BLaER1 treated with 17β-estradiol and CSF1 and Interleukin-3, amounts not matched to agents 10 nM and 100 nM (cell line): ENCODE data around the gene MTFP1.
"Not testable (repeated sequence)": the region's sequence is repeated elsewhere in the genome, so short reads cannot be mapped to it uniquely, and the experiment has no call there.

ENCODE experiments used
- H3K27ac ChIP-seq, 11 experiments: shearing (Covaris generic); formaldehyde crosslinking; 2 replicates each; pipeline ENCODE4 v1.8.1; 2022
- H3K27me3 ChIP-seq, 11 experiments: shearing (Covaris generic); formaldehyde crosslinking; 2 replicates each; pipeline ENCODE4 v1.8.1; 2022
- H3K36me3 ChIP-seq, 11 experiments: shearing (Covaris generic); formaldehyde crosslinking; 2 replicates each; pipeline ENCODE4 v1.8.1; 2022
- H3K4me1 ChIP-seq, 10 experiments: shearing (Covaris generic); formaldehyde crosslinking; 2 replicates each; pipeline ENCODE4 v1.8.1; 2022
- H3K4me2 ChIP-seq, 11 experiments: shearing (Covaris generic); formaldehyde crosslinking; 2 replicates each; pipeline ENCODE4 v1.8.1; 2022
- H3K4me3 ChIP-seq, 10 experiments: shearing (Covaris generic); formaldehyde crosslinking; 2 replicates each; pipeline ENCODE4 v1.8.1; 2022
- H3K9ac ChIP-seq, 11 experiments: shearing (Covaris generic); formaldehyde crosslinking; 2 replicates each; pipeline ENCODE4 v1.8.1; 2022
- H3K9me3 ChIP-seq, 11 experiments: shearing (Covaris generic); formaldehyde crosslinking; replicated peaks in 1 of 11; 2 replicates each; pipeline ENCODE4 v1.8.1; 2022
- H4K20me1 ChIP-seq, 11 experiments: shearing (Covaris generic); formaldehyde crosslinking; 2 replicates each; pipeline ENCODE4 v1.8.1; 2022
- Cebpa-rat ChIP-seq, 11 experiments: shearing (Covaris generic); IDR thresholded peaks; 2 replicates each; pipeline ENCODE4 v1.8.1; 2022

The MTFP1 gene

GRCh38 chr22:30398685-30399680 lies 26.6 kb upstream of the MTFP1 start:
- H3K9ac ChIP-seq = peak overlapping the region in 2 of 11 experiments; percentile 70 to 79; a peak in 2 of 22 replicates
- peaks cover 28 to 45% (median 35%) of the 10 kb centered on the region in 10 experiments for H3K4me1 ChIP-seq
- H4K20me1 ChIP-seq = peaks cover 0 to 23% (median 0%) of the 10 kb centered on the region in 11 experiments; a peak in 7 of 22 replicates
- H3K36me3 ChIP-seq = peaks cover 0 to 8% (median 0%) of the 10 kb centered on the region in 11 experiments; a peak in 2 of 22 replicates
- H3K4me3 ChIP-seq = no peak overlapping the region
- H3K27ac ChIP-seq = no peak overlapping the region
- no peak for TF ChIP-seq Cebpa-rat (IDR thresholded peaks at IDR 0.05)
- no peaks in the 10 kb centered on the region for H3K9me3 ChIP-seq
- H3K27me3 ChIP-seq = peaks cover 0 to 17% (median 4%) of the 10 kb centered on the region in 11 experiments; a peak in 11 of 22 replicates
- peak overlapping the region; percentile 86 to 99 (median 94) for H3K4me2 ChIP-seq

DNA sequence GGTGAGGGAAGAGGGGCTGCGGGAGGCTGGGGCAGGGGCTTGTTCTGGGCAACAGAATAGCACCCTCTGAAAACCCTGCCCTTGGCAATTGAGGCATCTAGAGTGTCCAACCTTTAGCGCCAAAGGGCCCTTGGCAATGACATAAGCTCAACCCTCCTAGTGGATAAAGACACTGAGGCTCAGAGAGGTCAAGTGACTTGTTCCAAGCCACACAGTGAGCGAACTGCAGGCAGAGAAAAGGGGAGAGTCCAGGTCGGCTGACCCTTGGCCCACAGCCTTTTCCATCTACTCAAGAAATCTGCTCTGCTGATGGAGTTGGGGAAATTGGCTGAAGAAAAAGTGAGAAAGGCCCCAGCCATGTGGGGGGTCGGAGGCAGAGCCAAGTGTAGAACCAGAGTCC lies 25.9 kb upstream of the MTFP1 start:
- TF ChIP-seq Cebpa-rat (IDR thresholded peaks at IDR 0.05) = no peak
- Histone ChIP-seq H3K27ac (no peak overlapping the region), H3K9ac (no peak overlapping the region), H3K4me2 (no peak overlapping the region), H3K9me3 (no peaks in the 10 kb centered on the region), H4K20me1 (peaks cover 0 to 23% (median 0%) of the 10 kb centered on the region in 11 experiments; a peak in 7 of 22 replicates), H3K27me3 (peaks cover 0 to 17% (median 4%) of the 10 kb centered on the region in 11 experiments; a peak in 11 of 22 replicates), H3K36me3 (peaks cover 0 to 8% (median 0%) of the 10 kb centered on the region in 11 experiments; a peak in 2 of 22 replicates), H3K4me3 (no peak overlapping the region), H3K4me1 (peaks cover 28 to 45% (median 35%) of the 10 kb centered on the region in 10 experiments)

DNA sequence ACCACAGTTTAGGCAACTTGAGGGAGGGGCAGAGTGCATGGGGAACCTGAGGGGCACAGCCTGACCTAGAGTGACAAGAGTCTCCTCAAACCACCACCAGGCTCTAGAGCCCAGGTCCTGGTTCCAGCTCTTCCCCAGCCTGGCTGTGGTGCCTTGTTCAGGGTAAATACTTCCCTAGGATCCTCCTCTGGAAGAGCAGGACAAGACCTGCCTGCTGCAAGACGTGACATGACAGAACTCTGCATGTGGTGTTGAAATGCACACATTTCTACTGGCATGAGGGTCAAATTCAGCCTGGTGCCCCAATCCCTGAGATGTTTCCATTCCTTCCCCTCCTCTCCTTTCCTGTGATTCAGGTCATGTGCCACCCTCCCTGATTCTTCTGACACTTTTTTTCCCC lies 25.4 kb upstream of the MTFP1 start:
- H3K9me3 ChIP-seq = no peaks in the 10 kb centered on the region
- no peak overlapping the region for H3K27ac ChIP-seq
- peaks cover 0 to 23% (median 0%) of the 10 kb centered on the region in 11 experiments; a peak in 7 of 22 replicates for H4K20me1 ChIP-seq
- H3K4me3 ChIP-seq = no peak overlapping the region
- H3K4me2 ChIP-seq = no peak overlapping the region
- H3K4me1 ChIP-seq = peaks cover 28 to 45% (median 35%) of the 10 kb centered on the region in 10 experiments
- H3K36me3 ChIP-seq = peaks cover 0 to 8% (median 0%) of the 10 kb centered on the region in 11 experiments; a peak in 3 of 22 replicates
- no peak for TF ChIP-seq Cebpa-rat (IDR thresholded peaks at IDR 0.05)
- peaks cover 0 to 17% (median 4%) of the 10 kb centered on the region in 11 experiments; a peak in 11 of 22 replicates for H3K27me3 ChIP-seq
- H3K9ac ChIP-seq = no peak overlapping the region

- not testable (repeated sequence) for H3K9ac ChIP-seq
- peaks cover 0 to 23% (median 3%) of the 10 kb centered on the region in 11 experiments; a peak in 7 of 22 replicates for H4K20me1 ChIP-seq
Observed at GRCh38 chr22:30401024-30401423, 24.5 kb upstream of the MTFP1 start.

GRCh38 chr22:30402028-30402765 lies 23.4 kb upstream of the MTFP1 start:
- H3K27ac ChIP-seq = 0 out of 22 replicates have a peak overlapping the region, but pooled peaks of 1 of the 11 experiments have one; percentile 43
- no peak overlapping the region for H3K4me3 ChIP-seq
- H3K9me3 ChIP-seq = no peaks in the 10 kb centered on the region
- H3K27me3 ChIP-seq = peaks cover 0 to 16% (median 4%) of the 10 kb centered on the region in 11 experiments; a peak in 11 of 22 replicates
- H3K9ac ChIP-seq = peak overlapping the region in 3 of 11 experiments; percentile 24 to 49 (median 39); a peak in 4 of 22 replicates
- H4K20me1 ChIP-seq = peaks cover 0 to 23% (median 3%) of the 10 kb centered on the region in 11 experiments; a peak in 7 of 22 replicates
- H3K4me2 ChIP-seq = peak overlapping the region in 4 of 11 experiments; percentile 3 to 88 (median 71); a peak in 6 of 22 replicates
- peaks cover 0 to 22% (median 11%) of the 10 kb centered on the region in 11 experiments; a peak in 17 of 22 replicates for H3K36me3 ChIP-seq
- TF ChIP-seq Cebpa-rat (IDR thresholded peaks at IDR 0.05) = no peak
- peaks cover 19 to 39% (median 23%) of the 10 kb centered on the region in 10 experiments for H3K4me1 ChIP-seq

More at GRCh38 chr22:30401024-30401423, 24.5 kb upstream of the MTFP1 start:
- not testable (repeated sequence) for H3K27ac ChIP-seq, H3K9me3 ChIP-seq, H3K4me3 ChIP-seq, H3K4me2 ChIP-seq
- peaks cover 27 to 45% (median 33%) of the 10 kb centered on the region in 10 experiments for H3K4me1 ChIP-seq
- H3K27me3 ChIP-seq = peaks cover 0 to 17% (median 4%) of the 10 kb centered on the region in 11 experiments; a peak in 11 of 22 replicates
- peaks cover 0 to 10% (median 0%) of the 10 kb centered on the region in 11 experiments; a peak in 5 of 22 replicates for H3K36me3 ChIP-seq

DNA sequence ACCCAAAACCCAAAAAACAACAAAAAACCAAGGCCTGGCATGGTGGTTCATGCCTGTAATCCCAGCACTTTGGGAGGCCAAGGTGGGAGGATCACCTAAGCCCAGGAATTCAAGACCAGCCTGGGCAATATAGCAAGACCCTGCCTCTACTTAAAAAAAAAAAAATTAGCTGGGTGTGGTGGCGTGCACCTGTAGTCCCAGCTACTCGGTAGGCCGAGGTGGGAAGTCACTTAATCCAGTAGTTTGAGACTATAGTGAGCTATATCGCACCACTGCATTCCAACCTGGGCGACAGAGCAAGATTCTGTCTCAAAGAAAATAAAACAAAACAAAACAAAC lies 22.8 kb upstream of the MTFP1 start:
- peaks cover 0 to 10% (median 1%) of the 10 kb centered on the region in 11 experiments; a peak in 9 of 22 replicates for H3K27me3 ChIP-seq
- H3K9me3 ChIP-seq, H3K4me3 ChIP-seq, H3K27ac ChIP-seq: not testable (repeated sequence)
- H4K20me1 ChIP-seq = peaks cover 0 to 23% (median 3%) of the 10 kb centered on the region in 11 experiments; a peak in 7 of 22 replicates
- peak overlapping the region in 1 of 11 experiments; percentile 39; a peak in 1 of 22 replicates for H3K9ac ChIP-seq
- peak overlapping the region in 3 of 11 experiments; percentile 62 to 88 (median 80); a peak in 5 of 22 replicates for H3K4me2 ChIP-seq
- H3K4me1 ChIP-seq = peaks cover 13 to 34% (median 18%) of the 10 kb centered on the region in 10 experiments
- H3K36me3 ChIP-seq = peaks cover 5 to 27% (median 16%) of the 10 kb centered on the region in 11 experiments; a peak in 18 of 22 replicates

GRCh38 chr22:30404307-30404706 lies 21.3 kb upstream of the MTFP1 start:
- no peak overlapping the region for H3K4me3 ChIP-seq
- H3K9me3 ChIP-seq = no peaks in the 10 kb centered on the region
- peaks cover 14 to 42% (median 32%) of the 10 kb centered on the region in 11 experiments; a peak in 21 of 22 replicates for H3K36me3 ChIP-seq
- H3K27ac ChIP-seq = no peak overlapping the region
- H3K27me3 ChIP-seq = no peaks in the 10 kb centered on the region
- H3K9ac ChIP-seq = no peak overlapping the region
- no peak for TF ChIP-seq Cebpa-rat (IDR thresholded peaks at IDR 0.05)
- H3K4me2 ChIP-seq = no peak overlapping the region
- peaks cover 0 to 20% (median 3%) of the 10 kb centered on the region in 10 experiments; a peak in 9 of 20 replicates for H3K4me1 ChIP-seq
- H4K20me1 ChIP-seq = peaks cover 0 to 15% (median 0%) of the 10 kb centered on the region in 11 experiments; a peak in 4 of 22 replicates

DNA sequence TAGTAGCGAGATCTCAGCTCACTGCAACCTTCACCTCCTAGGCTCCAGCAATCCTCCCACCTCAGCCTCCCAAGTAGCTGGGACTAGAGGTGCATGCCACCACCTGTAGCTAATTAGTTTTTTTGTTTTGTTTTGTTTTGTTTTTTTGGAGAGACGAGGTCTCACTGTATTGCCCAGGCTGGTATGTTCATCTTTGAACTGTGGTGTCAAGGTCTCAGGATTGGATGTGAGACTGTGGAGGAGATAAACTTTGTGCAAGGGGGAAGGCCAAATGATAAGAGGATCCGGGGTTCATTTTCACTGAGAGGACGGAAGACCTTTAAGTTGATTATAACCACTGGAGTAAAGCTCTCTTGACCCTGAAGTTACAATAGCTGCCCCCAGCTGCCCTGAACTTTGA lies 19.8 kb upstream of the MTFP1 start:
- Histone ChIP-seq H3K27ac (no peak overlapping the region), H4K20me1 (peaks cover 0 to 7% (median 0%) of the 10 kb centered on the region in 11 experiments; a peak in 1 of 22 replicates), H3K4me1 (peaks cover 0 to 20% (median 3%) of the 10 kb centered on the region in 10 experiments; a peak in 9 of 20 replicates), H3K9me3 (no peaks in the 10 kb centered on the region), H3K9ac (no peak overlapping the region), H3K27me3 (no peaks in the 10 kb centered on the region), H3K4me2 (no peak overlapping the region), H3K36me3 (peaks cover 17 to 56% (median 46%) of the 10 kb centered on the region in 11 experiments), H3K4me3 (no peak overlapping the region)
- no peak for TF ChIP-seq Cebpa-rat (IDR thresholded peaks at IDR 0.05)
